GM21717 (cell line): ENCODE data around the gene IGHMBP2.

ENCODE experiments used
- ATAC-seq: cut with Tn5 transposase; IDR thresholded peaks from one replicate; pipeline ENCODE4 v1.9.1; 2021; ENCODE audit warnings: mild to moderate bottlenecking, moderate library complexity; ENCODE audit not compliant: unreplicated experiment

The IGHMBP2 gene

DNA sequence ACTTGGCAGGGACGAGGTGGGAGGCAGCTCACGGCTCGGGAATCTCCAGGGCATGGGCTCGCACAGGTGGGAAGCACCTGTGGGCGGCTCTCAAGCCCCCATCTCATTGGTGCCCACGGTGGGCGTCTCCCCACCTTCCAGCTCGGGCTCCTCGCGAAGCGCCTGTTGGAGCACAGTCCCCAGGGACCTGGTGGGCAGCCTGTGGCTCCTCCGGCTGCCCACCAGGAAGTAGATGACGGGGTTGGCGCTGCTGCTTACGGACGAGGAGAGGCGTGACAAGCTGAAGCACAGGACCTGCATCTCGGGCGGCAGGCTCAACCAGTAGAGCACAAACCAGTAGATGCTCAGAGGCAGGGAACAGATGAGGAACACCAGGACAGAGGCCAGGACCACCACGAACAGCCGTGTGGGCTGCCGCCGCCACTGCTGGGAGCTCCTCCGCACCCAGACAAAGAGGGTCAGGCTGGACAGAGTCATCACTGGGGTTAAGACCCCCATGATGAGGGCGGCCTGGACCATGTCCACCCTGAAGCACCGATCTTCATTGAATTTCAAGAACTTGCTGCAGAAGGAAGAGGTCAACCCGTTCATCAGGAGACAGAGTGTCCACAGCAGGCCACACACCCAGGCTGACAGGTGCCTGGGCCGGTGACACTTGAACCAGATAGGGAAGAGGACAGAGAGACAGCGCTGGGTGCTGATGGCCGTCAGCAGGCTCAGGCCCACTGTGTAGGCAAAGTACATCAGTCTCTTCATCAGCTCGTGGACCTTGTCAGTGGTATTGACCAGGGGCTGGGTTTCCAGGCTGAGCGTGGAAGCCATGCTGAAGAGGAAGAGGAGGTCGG lies 76.5 kb downstream of the IGHMBP2 start:
- no peak for ATAC-seq

DNA sequence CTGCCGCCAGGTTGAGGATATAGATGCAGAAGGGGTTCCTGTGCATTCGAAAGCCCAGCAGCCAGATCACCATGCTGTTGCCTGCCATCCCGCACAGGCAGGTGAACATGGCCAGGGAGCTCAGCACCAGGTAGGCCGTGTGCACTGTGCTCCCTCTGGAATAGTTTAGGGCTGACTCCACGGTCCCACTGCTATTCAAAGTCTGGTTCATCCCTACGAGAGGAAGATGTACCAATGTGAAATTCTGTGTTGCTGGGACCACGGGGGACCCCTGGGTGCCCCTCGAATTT lies 77.0 kb downstream of the IGHMBP2 start, which contains the start of gene MRGPRD:
Gene MRGPRD, minus strand, starts transcription at position 211 of the 290 bp plus-strand sequence. Its CDS starts 0 bp downstream, at position 211.
- ATAC-seq, result no peak

DNA sequence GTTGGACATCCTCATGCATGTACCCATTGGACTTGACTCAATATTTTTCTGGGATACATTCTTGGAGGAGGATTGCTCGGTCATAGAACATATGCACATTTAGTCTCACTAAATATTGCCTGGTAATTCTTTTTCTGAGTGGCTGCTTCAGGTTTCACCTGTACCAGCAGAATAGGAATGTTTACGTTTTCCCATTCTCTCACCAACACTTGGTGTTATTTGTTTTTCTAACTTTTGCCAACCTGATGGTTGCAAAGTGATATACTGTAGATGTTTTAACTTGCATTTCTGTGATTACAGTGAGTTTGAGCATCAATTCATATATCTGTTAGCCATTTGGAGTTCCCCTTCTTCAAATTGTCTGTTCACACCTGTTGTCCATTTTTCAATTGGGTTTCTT lies 78.4 kb downstream of the IGHMBP2 start:
- no peak for ATAC-seq

DNA sequence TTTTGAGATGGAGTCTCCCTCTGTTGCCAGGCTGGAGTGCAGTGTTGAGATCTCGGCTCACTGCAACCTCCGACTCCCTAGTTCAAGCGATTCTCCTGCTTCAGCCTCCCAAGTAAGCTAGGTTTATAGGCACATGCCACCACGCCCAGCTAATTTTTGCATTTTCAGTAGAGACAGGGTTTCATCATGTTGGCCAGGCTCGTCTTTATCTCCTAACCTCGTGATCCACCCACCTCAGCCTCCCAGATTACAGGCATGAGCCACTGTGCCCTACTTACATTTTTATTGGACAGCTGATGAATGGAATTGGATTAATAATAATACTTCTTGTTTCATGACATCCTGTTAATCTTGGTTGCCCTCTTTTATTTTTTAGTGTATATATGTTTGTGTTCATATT lies 80.1 kb downstream of the IGHMBP2 start:
- ATAC-seq, result no peak

DNA sequence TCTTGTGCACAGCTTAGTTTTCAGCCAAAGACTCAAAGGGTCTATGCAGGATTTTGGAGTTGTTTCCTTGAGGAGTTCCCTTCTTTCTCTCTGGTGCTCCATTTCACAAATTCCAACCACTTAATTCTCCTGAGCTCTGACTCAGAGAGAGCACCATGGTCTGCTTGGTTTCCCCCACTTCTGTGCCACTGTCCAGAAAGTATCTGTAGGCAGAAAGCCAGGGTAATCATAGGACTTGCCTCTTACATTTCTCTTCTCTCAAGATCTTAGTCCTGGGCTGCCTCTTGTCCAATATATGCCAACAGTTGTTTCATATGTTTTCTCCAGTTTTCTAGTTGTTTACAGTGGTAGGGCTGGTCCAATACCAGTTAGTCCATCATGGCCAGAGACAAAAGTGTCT lies 83.5 kb downstream of the IGHMBP2 start:
- ATAC-seq, result no peak

DNA sequence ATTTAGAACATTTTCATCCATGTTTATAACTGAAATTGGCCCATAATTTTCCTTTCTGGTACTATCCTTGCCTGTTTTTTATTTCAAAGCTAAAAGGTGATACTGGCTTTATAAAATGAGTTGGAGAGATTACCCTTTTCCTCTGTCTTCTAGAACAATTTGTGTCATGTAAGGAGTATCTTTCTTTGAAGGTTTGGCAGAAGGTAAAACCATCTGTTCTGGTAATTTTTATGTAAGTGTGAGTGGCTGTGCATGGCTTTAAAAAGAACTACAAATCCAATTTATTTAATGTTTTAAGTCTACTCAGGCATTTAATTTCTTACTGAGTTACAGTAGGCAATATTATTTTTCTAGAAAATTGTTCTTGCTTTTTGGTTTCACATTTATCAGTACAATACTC lies 84.8 kb downstream of the IGHMBP2 start:
- no peak for ATAC-seq
